Endothelial cell of umbilical vein (primary cell): ENCODE results near the gene TNRC6C. TPM values are rescaled to one million over a fixed set of nuclear protein-coding genes. Genes with fewer than 3 reads are reported as not detected.

Experiments
- BruUV-seq: library from RNA; stranded (reverse); fragments of 400-500 nt; replicated peaks from 2 replicates; lab custom pipeline; 2021; lab: Mats Ljungman, UMichigan
- CTCF ChIA-PET: fragments of 300-600, 350-600 bp; sonication (Branson Sonifier 250); formaldehyde crosslinking; loops from one replicate; lab custom pipeline; 2021; ENCODE audit warnings: antibody characterized with exemption, inconsistent platforms; lab: Charles Lee
- POLR2A ChIA-PET: fragments of 300-600, 350-600 bp; sonication (Branson Sonifier 250); formaldehyde crosslinking; loops from one replicate; lab custom pipeline; 2021; ENCODE audit warnings: antibody characterized with exemption, inconsistent platforms; lab: Charles Lee
- DNase-seq: peaks from one replicate; pipeline ENCODE4 v3.0.0-alpha.2; 2011; ENCODE audit warnings: low read depth, low spot score
- FAIRE-seq: peaks from 2 replicates; lab custom pipeline; 2011; peaks lifted over from hg19 to GRCh38; lab: Jason Lieb, UNC
- H2AFZ ChIP-seq: 2 replicates; pipeline ENCODE4 v1.6.0; 2012; ENCODE audit warnings: low read depth, low read length, control low read depth, inconsistent platforms
- H3K27ac ChIP-seq: 2 replicates; pipeline ENCODE4 v1.5.1; 2011; ENCODE audit warnings: low read depth, mild to moderate bottlenecking, control low read depth, low read length, moderate library complexity; ENCODE audit not compliant: insufficient read depth
- H3K27me3 ChIP-seq, 2 experiments: 2 replicates each; pipeline versions ENCODE4 v1.6.0 to v1.6.1; 2011; ENCODE audit warnings: low read length in 2 of 2, mixed read lengths in 1 of 2; ENCODE audit not compliant: control insufficient read depth in 2 of 2, insufficient read depth in 2 of 2
- H3K36me3 ChIP-seq, 2 experiments: 2 replicates in 1 of 2; 3 replicates in 1 of 2; pipeline ENCODE4 v1.5.1; 2011; ENCODE audit warnings: low read length in 2 of 2, mild to moderate bottlenecking in 1 of 2, moderate library complexity in 1 of 2; ENCODE audit not compliant: control insufficient read depth in 2 of 2, insufficient read depth in 2 of 2; ENCODE audit errors: extremely low read depth in 1 of 2
- H3K4me1 ChIP-seq: 3 replicates; pipeline ENCODE4 v1.5.1; 2011; ENCODE audit warnings: mild to moderate bottlenecking, low read length; ENCODE audit not compliant: control insufficient read depth, insufficient read depth; ENCODE audit errors: extremely low read depth
- H3K4me2 ChIP-seq: 2 replicates; pipeline ENCODE4 v1.6.1; 2011; ENCODE audit warnings: low read length, control low read depth, mixed read lengths; ENCODE audit not compliant: insufficient read depth
- H3K4me3 ChIP-seq, 3 experiments: fragments of 200-600 bp in 1 of 3; sonication (generic), shearing (Covaris generic) in 1 of 3; replicated peaks in 1 of 3; 2 replicates each; pipeline ENCODE4 v1.5.1; 2011 to 2016; ENCODE audit warnings: control low read depth in 3 of 3, low read length in 3 of 3, mild to moderate bottlenecking in 2 of 3, inconsistent platforms in 1 of 3, low read depth in 1 of 3, moderate library complexity in 1 of 3; ENCODE audit not compliant: insufficient read depth in 1 of 3
- H3K79me2 ChIP-seq: 2 replicates; pipeline ENCODE4 v1.6.0; 2012; ENCODE audit warnings: low read length, inconsistent platforms; ENCODE audit not compliant: control insufficient read depth, insufficient read depth
- H3K9ac ChIP-seq: replicated peaks from 2 replicates; pipeline ENCODE3; 2011; ENCODE audit warnings: low read length, control low read depth; ENCODE audit not compliant: insufficient read depth; ENCODE audit errors: extremely low read depth
- H3K9me1 ChIP-seq: replicated peaks from 3 replicates; pipeline ENCODE4 v1.6.0; 2011; ENCODE audit warnings: mild to moderate bottlenecking, low read length; ENCODE audit not compliant: control insufficient read depth, insufficient read depth; ENCODE audit errors: extremely low read depth
- H3K9me3 ChIP-seq: replicated peaks from 2 replicates; pipeline ENCODE4 v1.5.1; 2012; ENCODE audit warnings: low read length, inconsistent platforms; ENCODE audit not compliant: control insufficient read depth, insufficient read depth
- H4K20me1 ChIP-seq: replicated peaks from 2 replicates; pipeline ENCODE3; 2011; ENCODE audit warnings: mild to moderate bottlenecking, low read length; ENCODE audit not compliant: control insufficient read depth, insufficient read depth; ENCODE audit errors: extremely low read depth
- CTCF ChIP-seq, 2 donors: IDR thresholded peaks; 1 replicate in 1 of 2; 2 replicates in 1 of 2; pipeline ENCODE4 v1.5.1; 2011; ENCODE audit warnings: low read length in 2 of 2, mild to moderate bottlenecking in 2 of 2, moderate library complexity in 2 of 2, control low read depth in 1 of 2, inconsistent platforms in 1 of 2, low read depth in 1 of 2; ENCODE audit not compliant: insufficient read depth in 1 of 2; ENCODE audit errors: extremely low read depth in 1 of 2
- GATA2 ChIP-seq: IDR thresholded peaks from 2 replicates; pipeline ENCODE4 v1.7.0; 2011; ENCODE audit warnings: low read depth, mild to moderate bottlenecking, moderate library complexity, mixed read lengths, low read length; ENCODE audit not compliant: insufficient read length, insufficient read depth
- MAX ChIP-seq: IDR thresholded peaks from 2 replicates; pipeline ENCODE4 v1.6.1; 2011; ENCODE audit not compliant: insufficient read depth, insufficient read length
- POLR2A ChIP-seq: IDR thresholded peaks from 2 replicates; pipeline ENCODE4 v1.6.1; 2012; ENCODE audit warnings: low read depth, mild to moderate bottlenecking, control low read depth, low read length
- POLR2AphosphoS5 ChIP-seq: IDR thresholded peaks from 2 replicates; pipeline ENCODE4 v1.6.1; 2012; ENCODE audit warnings: low read depth, mild to moderate bottlenecking, control low read depth, low read length, moderate library complexity; ENCODE audit not compliant: insufficient read depth
- dilution Hi-C: fragments of 300-500 bp; cut with MboI; formaldehyde crosslinking; loops from one replicate; pipeline ENCODE4 v1.15.0; 2019; ENCODE audit warnings: low sequenced_read_pairs; ENCODE audit not compliant: extremely low pct_ligation_motif_present
- intact Hi-C: fragments of 100-400 bp; cut with micrococcal nuclease; formaldehyde crosslinking; loops from one replicate; pipeline ENCODE4 v1.10.0; 2022
- polyA plus RNA-seq, 4 experiments: library from polyadenylated mRNA; depleted of rRNA in 3 of 4; stranded (reverse) in 3 of 4; unstranded in 1 of 4; fragments of >200 nt; gene quantifications; 2 replicates each; pipeline versions ENCODE4 v1.2.1 to v1.2.3, GENCODE V29; 2011 to 2012; ENCODE audit warnings: missing spikeins in 1 of 4
- total RNA-seq: library from RNA; stranded (reverse); gene quantifications from 2 replicates; pipeline ENCODE4 v1.2.3, GENCODE V29; 2021

Gene TNRC6C
- total and polyA plus RNA-seq, 2 donors (not counting 3 experiments of a cell fraction or from before 2014, with no cell fraction given) = 2.1 to 17.5 TPM

GRCh38 chr17:78111727-78112517 is 153.4 kb downstream of the TNRC6C start:
- FAIRE-seq = no peak
- Histone ChIP-seq H3K4me3 (no peak overlapping the region), H3K9ac (no peak overlapping the region), H3K36me3 (peaks cover 0 to 6% of the 10 kb centered on the region in 2 experiments), H3K4me1 (no peaks in the 10 kb centered on the region), H3K9me3 (no peaks in the 10 kb centered on the region), H3K27me3 (no peaks in the 10 kb centered on the region), H3K4me2 (no peak overlapping the region), H2AFZ (no peak overlapping the region), H4K20me1 (no peaks in the 10 kb centered on the region), H3K79me2 (no peaks in the 10 kb centered on the region), H3K27ac (no peak overlapping the region), H3K9me1 (no peaks in the 10 kb centered on the region)
- ChIA-PET POLR2A (interaction anchor here (0.6 kb wide), 1 partner anchor 37 kb away, joined by 6 read pairs; no protein-coding TSS in a partner anchor), CTCF (interaction anchor here (1.1 to 3.7 kb wide), 13 partner anchors 15 to 139 kb away, joined by 3 to 55 read pairs (median 10); partner anchors contain the start of gene TMC6)
- no peak for DNase-seq
- dilution Hi-C loops = no loop called here
- BruUV-seq = no TSS peak
- no peak for TF ChIP-seq GATA2
- no peak for TF ChIP-seq CTCF (IDR thresholded peaks at IDR 0.05; ENCODE audit: extremely low read depth in 1 of 2, insufficient read depth in 1 of 2, low read depth in 1 of 2, low read length in 2 of 2)
- no peak for TF ChIP-seq POLR2A
- TF ChIP-seq MAX = no peak
- no peak for TF ChIP-seq POLR2AphosphoS5
- intact Hi-C loops = loop anchor here (1.0 kb wide), 3 partner anchors 22 to 139 kb away; no protein-coding TSS in a partner anchor
